GM12872 (cell line): ENCODE data around the gene MBIP.

Experiments used
- TF ChIP-seq, protein P1 (sequence below): IDR thresholded peaks from 3 replicates; pipeline ENCODE4 v1.5.1; 2011; ENCODE audit warnings: low read depth, mild to moderate bottlenecking, low read length, moderate library complexity; ENCODE audit not compliant: insufficient read depth

MBIP gene

DNA sequence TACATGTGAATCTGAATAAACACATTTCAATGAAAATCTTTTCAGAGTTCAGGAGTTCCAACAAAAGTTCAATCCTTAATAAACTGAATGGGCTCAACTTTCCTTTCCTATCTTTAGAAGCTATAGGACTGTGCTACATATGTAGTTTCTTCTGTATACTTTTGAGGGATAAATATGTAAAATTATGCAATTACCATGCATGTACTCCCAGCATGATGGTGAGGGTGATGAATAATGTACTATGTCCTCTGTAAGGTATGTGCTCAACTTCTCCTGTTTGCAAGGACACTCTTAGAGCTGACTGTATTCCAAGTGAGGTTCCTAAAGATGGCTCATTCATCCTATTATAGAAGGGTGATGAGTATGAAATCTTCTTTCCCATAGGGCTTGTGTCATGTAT is 15.5 kb downstream of the MBIP start:
- TF ChIP-seq, protein P1, sequence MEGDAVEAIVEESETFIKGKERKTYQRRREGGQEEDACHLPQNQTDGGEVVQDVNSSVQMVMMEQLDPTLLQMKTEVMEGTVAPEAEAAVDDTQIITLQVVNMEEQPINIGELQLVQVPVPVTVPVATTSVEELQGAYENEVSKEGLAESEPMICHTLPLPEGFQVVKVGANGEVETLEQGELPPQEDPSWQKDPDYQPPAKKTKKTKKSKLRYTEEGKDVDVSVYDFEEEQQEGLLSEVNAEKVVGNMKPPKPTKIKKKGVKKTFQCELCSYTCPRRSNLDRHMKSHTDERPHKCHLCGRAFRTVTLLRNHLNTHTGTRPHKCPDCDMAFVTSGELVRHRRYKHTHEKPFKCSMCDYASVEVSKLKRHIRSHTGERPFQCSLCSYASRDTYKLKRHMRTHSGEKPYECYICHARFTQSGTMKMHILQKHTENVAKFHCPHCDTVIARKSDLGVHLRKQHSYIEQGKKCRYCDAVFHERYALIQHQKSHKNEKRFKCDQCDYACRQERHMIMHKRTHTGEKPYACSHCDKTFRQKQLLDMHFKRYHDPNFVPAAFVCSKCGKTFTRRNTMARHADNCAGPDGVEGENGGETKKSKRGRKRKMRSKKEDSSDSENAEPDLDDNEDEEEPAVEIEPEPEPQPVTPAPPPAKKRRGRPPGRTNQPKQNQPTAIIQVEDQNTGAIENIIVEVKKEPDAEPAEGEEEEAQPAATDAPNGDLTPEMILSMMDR, result no peak

DNA sequence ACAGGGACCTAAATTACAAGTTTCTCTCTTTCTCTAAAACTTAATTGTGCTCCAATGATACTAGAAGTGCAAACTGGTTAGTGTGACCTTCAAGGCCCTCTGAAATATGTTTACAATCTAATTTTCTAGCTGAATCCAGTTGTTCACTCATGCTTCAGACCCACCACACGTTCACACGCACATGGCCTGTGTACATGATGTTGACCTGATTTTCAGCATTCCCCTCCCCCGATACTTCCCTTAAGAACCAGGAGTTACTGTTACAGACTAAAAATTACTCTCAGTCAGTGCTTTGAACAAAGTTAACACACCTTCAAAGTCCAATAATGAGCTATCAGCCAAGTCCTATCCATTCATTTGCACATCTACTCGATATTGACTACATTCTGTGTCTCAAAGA is 16.5 kb downstream of the MBIP start:
- TF ChIP-seq, protein P1, result no peak

DNA sequence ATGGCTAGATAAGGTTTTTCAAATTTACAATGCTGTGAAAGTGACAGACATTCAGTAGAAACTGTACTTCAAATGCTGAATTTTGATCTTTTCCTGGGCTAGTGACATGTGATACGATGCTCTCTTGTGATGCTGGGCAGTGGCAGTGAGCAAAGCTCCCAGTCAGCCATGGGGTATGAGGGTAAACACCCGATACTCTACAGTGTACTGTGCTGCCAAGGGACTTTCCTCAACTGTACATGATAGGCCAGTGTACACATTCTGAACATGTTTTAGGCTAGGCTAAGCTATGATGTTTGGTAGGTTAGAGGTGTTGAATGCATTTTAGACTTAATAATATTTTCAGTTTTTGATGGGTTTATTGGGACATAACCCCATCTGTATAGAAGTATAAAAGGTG is 17.6 kb downstream of the MBIP start:
- TF ChIP-seq, protein P1, result no peak

DNA sequence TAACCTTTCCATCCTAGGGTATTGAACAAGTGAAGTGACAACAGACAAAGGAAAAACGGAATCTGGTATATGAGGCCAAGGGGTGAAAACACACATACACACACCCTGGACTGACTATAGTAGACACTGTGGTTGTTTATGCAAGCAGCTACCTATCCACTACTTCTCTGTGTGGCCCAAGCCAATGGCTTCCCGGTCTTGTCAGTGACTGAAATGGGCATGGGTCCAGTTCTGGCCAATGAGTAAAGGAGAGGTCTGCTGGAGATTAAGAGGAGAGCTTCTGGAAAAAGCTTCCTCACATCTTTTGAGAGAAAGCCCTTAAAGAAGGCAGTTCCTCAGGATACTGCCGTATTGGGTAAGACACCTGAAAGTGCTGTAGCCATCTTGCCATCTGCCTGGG is 19.3 kb downstream of the MBIP start:
- TF ChIP-seq, protein P1, result no peak

DNA sequence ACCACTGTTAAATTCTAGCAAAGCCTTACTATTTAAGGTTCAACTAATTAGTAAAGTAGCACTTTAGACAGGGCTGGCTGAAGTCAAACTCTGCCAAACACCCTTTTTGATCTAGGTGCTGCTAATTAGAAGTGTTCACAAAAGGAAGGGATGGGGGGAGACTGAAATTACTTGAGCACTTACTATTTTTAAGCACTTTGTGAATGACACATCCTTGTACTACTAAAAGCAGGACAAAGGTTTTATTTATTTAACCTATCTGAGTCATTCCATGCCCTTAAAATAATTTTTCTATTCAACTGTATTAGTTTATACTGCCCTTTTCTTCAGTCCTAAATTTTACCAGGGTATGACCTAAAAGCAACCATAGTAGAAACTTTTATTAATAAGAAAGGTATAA is 20.1 kb downstream of the MBIP start:
- TF ChIP-seq, protein P1, result no peak

DNA sequence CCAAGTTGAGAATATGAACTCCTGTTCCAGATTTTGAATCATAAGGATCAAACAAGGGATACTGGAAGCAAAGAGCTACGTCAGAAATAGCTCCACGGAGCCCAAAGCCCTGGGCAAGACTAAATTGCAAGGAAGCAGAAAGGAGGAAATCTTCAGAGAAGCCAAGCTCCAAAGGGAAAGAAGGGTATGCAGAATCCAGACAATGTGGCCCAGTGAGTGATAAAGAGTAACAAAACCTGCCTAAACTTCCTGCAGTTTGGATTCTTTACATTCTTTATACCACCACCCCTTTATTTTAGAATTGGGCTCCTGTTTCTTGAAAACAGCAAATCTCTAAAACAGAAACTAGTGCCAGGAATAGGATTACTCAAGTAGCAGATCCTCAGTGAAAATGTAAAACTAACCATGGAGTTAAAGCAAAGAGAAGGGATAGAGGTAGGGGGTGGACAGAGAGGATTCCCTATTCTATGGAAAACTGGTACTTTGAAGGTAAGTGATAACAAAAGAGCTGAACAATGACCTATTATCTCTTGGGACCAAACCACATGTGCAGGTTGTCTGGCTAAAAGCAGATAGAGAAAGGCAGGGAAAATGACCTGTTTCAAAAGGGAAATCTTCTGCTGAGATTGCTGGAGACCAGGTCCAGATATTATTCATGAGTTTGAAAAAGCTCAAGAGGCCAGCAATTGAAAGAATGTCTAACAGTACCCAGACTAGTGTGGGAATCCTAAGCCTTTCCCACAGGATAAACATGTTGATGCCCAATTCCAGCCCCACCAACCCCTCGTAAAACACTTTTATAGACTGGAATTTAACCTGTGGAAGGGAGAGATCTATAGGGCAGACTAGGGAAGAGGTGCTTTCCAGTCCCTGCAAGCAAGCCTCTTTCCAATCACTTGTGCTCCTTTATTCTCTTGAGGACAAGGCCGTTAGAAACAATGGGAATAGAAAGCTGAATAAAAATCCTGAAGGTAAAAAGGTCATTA is 24.5 kb downstream of the MBIP start:
- TF ChIP-seq, protein P1, result no peak

DNA sequence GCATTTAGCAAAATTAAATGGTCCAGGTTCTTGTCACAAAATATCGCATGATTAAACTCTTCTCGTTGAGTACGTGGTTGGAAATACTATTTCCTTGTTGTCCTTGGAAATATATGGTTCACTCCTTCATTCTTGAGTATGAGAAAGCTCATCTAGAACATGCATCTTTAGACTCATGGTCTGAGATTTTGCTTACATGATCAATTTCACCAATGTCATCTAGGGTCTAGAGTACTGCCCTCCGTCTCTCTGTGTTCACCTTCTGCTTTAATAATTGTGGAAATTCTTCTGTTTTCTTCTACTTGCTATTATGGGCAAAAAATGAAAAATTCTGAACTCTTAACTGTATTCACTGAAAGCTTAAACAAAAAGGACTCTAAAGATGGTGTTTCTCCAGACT is 25.9 kb downstream of the MBIP start:
- TF ChIP-seq, protein P1, result no peak
